A549 (cell line): ENCODE results near the gene PIK3R4.

Experiments
- BHLHE40 ChIP-seq: IDR thresholded peaks from 2 replicates; pipeline ENCODE4 v1.6.1; 2012; ENCODE audit warnings: low read depth, low read length, inconsistent platforms
- KDM1A ChIP-seq: fragments of 200-600 bp; sonication (generic); IDR thresholded peaks from 2 replicates; pipeline ENCODE4 v1.6.1; 2016; ENCODE audit warnings: low read depth, mild to moderate bottlenecking
- TF ChIP-seq, protein P1 (sequence below): fragments of >200 bp; sonication (Bioruptor Twin); formaldehyde crosslinking; IDR thresholded peaks from 3 replicates; pipeline ENCODE4 v1.5.1; 2016
- TF ChIP-seq, protein P2 (sequence below): IDR thresholded peaks from 2 replicates; pipeline ENCODE4 v1.6.1; 2012
- TF ChIP-seq, protein P3 (sequence below): fragments of >200 bp; sonication (Bioruptor Twin); formaldehyde crosslinking; IDR thresholded peaks from 3 replicates; pipeline ENCODE4 v1.6.1; 2016

DNA sequence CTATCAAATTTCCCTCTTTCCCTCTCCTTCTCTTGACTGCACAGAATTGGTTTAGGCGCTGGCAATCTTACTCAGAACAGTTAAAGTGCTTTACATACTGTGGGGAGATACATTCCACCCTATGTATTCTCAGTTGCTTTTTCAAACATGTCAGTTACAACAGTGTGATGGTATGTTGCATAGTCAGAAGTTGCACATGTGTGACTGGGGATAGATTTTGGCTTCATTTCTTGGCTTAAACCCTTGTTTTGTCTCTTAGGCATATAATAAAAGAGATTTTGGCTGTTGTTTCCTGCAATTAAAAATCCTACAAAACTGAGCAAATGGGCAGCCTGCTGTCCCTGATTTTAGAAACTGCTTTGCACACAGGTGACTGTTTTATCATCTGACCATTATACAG, 86.7 kb downstream of the PIK3R4 start:
- TF ChIP-seq, protein P1, sequence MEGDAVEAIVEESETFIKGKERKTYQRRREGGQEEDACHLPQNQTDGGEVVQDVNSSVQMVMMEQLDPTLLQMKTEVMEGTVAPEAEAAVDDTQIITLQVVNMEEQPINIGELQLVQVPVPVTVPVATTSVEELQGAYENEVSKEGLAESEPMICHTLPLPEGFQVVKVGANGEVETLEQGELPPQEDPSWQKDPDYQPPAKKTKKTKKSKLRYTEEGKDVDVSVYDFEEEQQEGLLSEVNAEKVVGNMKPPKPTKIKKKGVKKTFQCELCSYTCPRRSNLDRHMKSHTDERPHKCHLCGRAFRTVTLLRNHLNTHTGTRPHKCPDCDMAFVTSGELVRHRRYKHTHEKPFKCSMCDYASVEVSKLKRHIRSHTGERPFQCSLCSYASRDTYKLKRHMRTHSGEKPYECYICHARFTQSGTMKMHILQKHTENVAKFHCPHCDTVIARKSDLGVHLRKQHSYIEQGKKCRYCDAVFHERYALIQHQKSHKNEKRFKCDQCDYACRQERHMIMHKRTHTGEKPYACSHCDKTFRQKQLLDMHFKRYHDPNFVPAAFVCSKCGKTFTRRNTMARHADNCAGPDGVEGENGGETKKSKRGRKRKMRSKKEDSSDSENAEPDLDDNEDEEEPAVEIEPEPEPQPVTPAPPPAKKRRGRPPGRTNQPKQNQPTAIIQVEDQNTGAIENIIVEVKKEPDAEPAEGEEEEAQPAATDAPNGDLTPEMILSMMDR, result no peak
- TF ChIP-seq, protein P2, sequence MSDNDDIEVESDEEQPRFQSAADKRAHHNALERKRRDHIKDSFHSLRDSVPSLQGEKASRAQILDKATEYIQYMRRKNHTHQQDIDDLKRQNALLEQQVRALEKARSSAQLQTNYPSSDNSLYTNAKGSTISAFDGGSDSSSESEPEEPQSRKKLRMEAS, result no peak
- TF ChIP-seq BHLHE40, result no peak
- TF ChIP-seq, protein P3, sequence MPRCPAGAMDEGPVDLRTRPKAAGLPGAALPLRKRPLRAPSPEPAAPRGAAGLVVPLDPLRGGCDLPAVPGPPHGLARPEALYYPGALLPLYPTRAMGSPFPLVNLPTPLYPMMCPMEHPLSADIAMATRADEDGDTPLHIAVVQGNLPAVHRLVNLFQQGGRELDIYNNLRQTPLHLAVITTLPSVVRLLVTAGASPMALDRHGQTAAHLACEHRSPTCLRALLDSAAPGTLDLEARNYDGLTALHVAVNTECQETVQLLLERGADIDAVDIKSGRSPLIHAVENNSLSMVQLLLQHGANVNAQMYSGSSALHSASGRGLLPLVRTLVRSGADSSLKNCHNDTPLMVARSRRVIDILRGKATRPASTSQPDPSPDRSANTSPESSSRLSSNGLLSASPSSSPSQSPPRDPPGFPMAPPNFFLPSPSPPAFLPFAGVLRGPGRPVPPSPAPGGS, result no peak
- no peak for TF ChIP-seq KDM1A
